NB4 (cell line): ENCODE measurements around the gene RDH16.
"Not testable (repeated sequence)": the region's sequence is repeated elsewhere in the genome, so short reads cannot be mapped to it uniquely, and the experiment has no call there.

Experiments used
- DNase-seq: peaks from one replicate; pipeline ENCODE4 v3.0.0; 2010; ENCODE audit warnings: low read depth
- H3K4me3 ChIP-seq: one replicate; pipeline ENCODE4 v1.5.1; 2011; ENCODE audit warnings: mild to moderate bottlenecking, low read depth, low read length, moderate library complexity
- MYC ChIP-seq: IDR thresholded peaks from 2 replicates; pipeline ENCODE4 v1.6.1; 2011; ENCODE audit warnings: low read depth, low read length
- POLR2A ChIP-seq: IDR thresholded peaks from 2 replicates; pipeline ENCODE4 v1.6.1; 2011; ENCODE audit warnings: mild to moderate bottlenecking; ENCODE audit not compliant: insufficient read length; ENCODE audit errors: extremely low read depth
- TF ChIP-seq, protein P1 (sequence below): IDR thresholded peaks from 2 replicates; pipeline ENCODE4 v1.6.1; 2011; ENCODE audit warnings: low read depth, low read length
- TF ChIP-seq, protein P2 (sequence below): IDR thresholded peaks from one replicate; pipeline ENCODE4 v1.5.1; 2012; ENCODE audit warnings: low read depth, low read length

Gene RDH16

DNA sequence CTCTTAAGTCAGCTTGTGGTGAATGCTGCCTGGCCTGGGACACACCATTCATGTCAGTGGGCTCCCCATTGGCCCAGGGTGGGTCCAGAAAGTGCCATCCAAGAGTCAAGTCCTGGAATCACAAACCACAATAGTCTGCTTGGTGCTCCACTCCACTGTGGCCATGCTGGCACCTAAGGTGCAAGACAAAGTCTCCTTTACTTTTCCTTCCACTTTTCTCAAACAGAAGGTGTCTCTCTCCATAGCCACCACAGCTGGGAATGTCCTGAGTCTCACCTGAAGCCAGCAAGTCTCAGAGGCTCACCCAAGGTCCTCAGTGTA lies 9.0 kb downstream of the RDH16 start:
- no peak for DNase-seq
- no peak for TF ChIP-seq MYC
- no peak overlapping the region for H3K4me3 ChIP-seq

DNA sequence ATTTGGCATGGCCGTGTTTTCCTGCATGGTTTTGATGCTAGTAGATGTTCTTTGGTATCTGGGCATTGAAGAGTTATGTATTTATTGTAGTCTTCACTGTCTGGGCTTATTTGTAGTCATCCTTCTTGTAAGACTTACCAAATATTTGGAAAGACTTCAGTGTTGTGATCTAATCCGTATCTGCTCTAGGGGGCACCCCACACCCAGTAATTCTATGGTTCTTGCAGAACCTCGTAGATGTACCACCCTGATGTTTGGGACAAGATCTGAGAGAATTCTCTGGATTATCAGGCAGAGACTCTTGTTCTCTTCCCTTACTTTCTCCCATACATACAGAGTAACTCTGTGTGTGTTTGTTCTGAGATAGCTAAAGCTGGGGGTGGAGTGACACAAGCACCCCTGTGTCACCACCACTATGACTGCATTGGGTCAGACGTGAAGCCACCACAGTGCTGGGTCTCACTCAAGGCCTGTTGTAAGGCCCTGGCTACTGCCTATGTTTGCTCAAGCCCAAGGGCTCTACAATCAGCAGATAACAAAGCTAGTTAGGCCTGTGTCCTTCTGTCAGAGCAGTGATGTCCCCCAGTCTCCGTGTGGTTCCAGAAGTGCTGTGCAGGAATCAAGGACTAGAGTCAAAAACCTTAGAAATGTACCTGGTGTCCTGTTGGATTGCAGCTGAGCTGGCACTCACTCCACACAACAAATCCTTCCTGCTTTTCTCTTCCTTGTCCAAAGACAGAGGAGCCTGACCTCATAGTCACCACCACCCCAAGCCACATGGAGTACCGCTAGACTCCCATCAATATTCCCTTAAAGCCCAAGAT lies 9.6 kb downstream of the RDH16 start:
- TF ChIP-seq, protein P1, sequence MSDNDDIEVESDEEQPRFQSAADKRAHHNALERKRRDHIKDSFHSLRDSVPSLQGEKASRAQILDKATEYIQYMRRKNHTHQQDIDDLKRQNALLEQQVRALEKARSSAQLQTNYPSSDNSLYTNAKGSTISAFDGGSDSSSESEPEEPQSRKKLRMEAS: no peak
- TF ChIP-seq POLR2A: no peak
- TF ChIP-seq, protein P2, sequence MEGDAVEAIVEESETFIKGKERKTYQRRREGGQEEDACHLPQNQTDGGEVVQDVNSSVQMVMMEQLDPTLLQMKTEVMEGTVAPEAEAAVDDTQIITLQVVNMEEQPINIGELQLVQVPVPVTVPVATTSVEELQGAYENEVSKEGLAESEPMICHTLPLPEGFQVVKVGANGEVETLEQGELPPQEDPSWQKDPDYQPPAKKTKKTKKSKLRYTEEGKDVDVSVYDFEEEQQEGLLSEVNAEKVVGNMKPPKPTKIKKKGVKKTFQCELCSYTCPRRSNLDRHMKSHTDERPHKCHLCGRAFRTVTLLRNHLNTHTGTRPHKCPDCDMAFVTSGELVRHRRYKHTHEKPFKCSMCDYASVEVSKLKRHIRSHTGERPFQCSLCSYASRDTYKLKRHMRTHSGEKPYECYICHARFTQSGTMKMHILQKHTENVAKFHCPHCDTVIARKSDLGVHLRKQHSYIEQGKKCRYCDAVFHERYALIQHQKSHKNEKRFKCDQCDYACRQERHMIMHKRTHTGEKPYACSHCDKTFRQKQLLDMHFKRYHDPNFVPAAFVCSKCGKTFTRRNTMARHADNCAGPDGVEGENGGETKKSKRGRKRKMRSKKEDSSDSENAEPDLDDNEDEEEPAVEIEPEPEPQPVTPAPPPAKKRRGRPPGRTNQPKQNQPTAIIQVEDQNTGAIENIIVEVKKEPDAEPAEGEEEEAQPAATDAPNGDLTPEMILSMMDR: no peak
- TF ChIP-seq MYC: no peak
- H3K4me3 ChIP-seq: no peak overlapping the region
- DNase-seq: peak; percentile 29

DNA sequence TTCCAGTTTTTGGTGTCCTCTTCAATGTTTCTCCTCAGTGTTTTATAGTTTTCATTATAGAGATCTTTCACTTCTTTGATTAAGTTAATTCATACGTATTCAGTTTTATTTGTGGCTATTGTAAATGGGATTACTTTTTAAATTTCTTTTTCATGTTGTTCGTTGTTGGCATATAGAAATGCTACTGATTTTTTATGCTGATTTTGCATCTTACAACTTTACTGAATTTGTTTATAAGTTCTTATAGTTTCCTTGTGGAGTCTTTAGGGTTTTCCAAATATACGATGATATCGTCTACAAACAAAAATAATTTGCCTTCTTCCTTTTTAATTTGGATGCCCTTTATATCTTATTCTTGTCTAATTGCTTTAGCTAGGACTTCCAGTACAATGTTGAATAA lies 13.5 kb downstream of the RDH16 start:
- no peak overlapping the region for H3K4me3 ChIP-seq
- DNase-seq: no peak
- TF ChIP-seq, protein P2: no peak

DNA sequence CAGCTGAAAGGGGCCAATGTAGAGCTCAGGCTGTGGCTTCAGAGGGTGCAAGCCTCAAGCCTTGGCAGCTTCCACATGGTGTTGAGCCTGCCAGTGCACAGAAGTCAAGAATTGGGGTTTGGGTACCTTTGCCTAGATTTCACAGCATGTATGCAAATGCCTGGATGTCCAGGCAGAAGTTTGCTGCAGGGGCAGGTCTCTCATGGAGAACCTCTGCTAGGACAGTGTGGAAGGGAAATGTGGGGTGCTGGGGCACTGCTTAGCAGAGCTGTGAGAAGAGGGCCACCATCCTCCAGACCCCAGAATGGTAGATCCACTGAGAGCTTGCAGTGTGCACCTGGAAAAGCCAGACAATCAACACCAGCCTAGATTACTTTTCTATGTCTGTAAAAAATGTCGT lies 14.0 kb downstream of the RDH16 start:
- DNase-seq, H3K4me3 ChIP-seq: not testable (repeated sequence)

DNA sequence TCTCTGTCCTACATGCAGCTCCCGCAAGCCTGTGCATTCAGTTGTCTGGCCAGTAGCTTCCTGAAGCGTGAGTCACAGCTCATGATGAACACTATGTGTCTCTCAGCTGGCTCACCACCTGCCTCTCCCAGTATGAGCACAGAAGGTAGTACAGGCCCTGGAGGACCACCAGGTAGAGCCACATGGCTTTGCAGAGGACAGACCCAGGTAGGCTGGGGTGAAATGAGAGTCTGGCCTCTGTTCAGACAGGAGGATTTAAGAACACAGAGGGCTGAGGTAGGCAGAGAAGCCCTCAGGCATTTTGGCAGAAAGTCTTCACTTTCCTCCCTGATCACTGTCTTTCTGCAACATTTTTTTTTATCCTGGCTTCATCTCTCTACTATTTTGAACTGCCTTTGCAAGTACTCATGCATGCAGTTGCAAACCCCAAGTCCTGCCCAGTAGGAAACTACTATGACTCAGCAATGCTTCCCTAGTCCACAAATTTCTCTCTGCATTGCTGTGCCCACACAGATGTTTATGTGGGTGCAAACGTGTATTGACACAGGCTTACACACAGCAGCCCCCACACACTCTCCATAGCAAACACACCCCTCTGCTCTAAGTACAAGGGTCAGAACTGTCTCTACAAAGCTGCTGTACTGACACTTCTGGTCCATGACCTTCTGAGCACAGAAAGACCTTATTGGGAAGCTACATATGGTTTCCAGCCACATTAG lies 15.9 kb downstream of the RDH16 start:
- peak; percentile 79 for DNase-seq
- TF ChIP-seq, protein P1: 0 out of 2 replicates have a peak, but pooled peaks have one; percentile 20
- TF ChIP-seq MYC (no peak), POLR2A (no peak)
- TF ChIP-seq, protein P2: no peak
- H3K4me3 ChIP-seq: no peak overlapping the region

DNA sequence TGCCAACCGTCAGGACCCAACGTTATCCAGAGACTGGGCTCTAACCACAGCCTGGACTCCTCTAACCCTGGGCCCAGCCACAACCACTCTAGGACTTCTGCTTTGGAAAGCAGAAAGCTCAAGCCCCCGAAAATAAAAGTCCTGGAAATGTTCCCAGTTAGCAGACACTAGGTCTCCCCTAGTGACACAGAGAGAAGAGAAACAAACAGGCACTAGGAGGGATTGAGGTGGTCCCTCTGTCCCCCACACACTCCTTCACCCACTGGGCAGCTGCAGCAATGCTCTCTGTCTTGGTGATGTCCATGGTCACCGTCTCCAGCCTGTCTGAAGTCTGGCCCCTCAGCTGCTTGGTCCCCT lies 16.5 kb downstream of the RDH16 start:
- DNase-seq, H3K4me3 ChIP-seq: not testable (repeated sequence)

DNA sequence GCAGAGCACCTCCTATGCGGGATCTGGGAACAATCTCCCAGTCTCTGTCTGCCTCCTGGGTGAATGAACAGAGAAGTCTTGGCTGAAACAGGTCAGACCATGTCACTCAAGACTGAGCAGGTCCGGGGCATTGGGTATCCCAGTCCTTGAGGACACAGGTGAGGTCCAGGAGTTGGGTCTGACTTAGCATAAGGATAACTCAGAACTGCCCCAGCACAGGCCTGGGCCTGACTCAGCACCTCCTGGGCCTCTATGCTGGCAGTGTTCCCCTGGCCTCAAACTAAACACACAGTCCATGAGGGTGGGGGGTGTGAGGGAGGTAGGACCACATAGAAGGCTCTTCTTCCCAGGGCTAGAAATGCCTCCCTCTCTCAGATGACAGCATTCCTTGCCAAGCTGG lies 21.7 kb downstream of the RDH16 start:
- no peak for TF ChIP-seq POLR2A
- TF ChIP-seq MYC: no peak
- TF ChIP-seq, protein P2: no peak
- TF ChIP-seq, protein P1: no peak
- H3K4me3 ChIP-seq: no peak overlapping the region
- DNase-seq: no peak
